NCI-H2227 (cell line): ENCODE measurements around the gene HSPB1.
"Not testable (repeated sequence)": the region's sequence is repeated elsewhere in the genome, so short reads cannot be mapped to it uniquely, and the experiment has no call there.

ENCODE experiments used
- DNase-seq: peaks from one replicate; lab custom pipeline; 2025; ENCODE audit not compliant: unreplicated experiment; lab: John Stamatoyannopoulos, UW

HSPB1 gene

DNA sequence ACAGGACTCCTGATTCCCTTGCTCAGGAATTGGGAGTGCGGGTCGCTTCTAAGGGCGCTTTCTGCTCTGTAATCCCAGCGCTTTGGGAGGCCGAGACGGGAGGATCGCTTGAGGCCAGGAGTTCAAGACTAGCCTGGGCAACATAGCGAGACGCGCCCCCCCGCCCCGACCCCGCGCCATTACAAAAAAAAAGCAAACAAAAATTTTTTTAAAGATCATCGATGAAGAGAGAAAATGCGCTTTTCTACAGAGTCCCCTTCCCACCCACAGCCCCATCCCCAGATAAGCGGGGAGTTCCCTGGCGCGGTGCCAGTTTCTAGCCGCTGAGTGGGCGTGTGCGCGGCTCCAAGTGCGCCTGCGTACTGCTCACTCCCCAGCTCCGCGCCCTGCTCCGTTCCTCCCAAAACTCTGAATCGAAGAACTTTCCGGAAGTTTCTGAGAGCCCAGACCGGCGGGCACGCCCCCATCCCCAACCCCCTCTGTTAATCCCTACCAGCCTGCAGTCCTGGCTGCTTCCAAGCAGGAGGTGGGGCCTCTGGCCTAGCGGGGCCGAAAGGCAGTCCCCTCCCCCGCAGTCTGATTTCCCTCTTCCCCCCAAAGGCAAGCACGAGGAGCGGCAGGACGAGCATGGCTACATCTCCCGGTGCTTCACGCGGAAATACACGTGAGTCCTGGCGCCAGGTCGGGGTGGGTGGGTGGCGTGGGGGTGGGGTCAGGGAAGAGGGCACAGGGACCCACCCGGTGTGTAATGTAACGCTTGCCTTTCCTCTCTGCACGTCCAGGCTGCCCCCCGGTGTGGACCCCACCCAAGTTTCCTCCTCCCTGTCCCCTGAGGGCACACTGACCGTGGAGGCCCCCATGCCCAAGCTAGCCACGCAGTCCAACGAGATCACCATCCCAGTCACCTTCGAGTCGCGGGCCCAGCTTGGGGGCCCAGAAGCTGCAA is 1.0 kb downstream of the HSPB1 start:
- DNase-seq, result peak; percentile 92

- no peak for DNase-seq
These were observed 2.5 kb downstream of the HSPB1 start for GRCh38 chr7:76304888-76305375.

- DNase-seq, result not testable (repeated sequence)
These were observed 6.4 kb downstream of the HSPB1 start for GRCh38 chr7:76308874-76309273.

GRCh38 chr7:76309341-76310101 is 7.0 kb downstream of the HSPB1 start:
- not testable (repeated sequence) for DNase-seq

GRCh38 chr7:76310102-76310957 is 7.9 kb downstream of the HSPB1 start:
- DNase-seq, result peak; percentile 67

- not testable (repeated sequence) for DNase-seq
These were observed 9.4 kb downstream of the HSPB1 start for GRCh38 chr7:76311838-76312237.

- DNase-seq, result peak; percentile 89
These were observed 11.7 kb downstream of the HSPB1 start for GRCh38 chr7:76314042-76314721.

DNA sequence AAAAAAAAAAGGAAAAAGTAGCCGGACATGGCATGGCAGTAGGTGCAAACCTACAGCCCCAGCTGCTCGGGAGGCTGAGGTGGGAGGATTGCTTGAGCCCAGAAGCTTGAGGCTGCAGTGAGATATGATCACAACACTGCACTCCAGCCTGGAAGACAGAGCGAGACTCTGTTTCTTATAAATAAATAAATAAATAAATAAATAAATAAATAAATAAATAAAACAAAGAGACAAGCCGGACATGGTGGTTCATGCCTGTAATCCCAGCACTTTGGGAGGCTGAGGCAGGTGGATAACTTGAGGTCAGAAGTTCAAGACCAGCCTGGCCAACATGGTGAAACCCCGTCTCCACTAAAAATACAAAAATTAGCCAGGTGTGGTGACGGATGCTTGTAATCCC is 12.3 kb downstream of the HSPB1 start:
- not testable (repeated sequence) for DNase-seq

DNA sequence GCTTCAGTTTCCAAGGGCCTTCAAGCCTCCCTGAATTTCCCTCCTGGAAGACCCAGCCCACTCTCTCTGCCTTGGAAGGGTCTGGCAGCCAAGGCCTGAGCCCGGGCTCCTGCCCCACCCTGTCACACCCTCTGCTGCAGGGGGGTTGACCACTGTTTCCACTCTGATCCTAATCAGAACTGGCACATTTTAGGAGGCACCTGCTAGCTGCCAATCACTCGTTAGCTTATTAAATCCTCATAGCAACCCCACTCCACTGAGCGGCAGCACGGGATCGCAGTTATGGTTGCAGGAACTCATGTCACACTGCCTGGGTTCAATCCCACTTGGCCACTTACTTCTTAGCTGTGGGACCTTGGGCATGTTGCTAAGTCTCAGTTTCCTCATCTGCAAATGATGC is 12.9 kb downstream of the HSPB1 start:
- no peak for DNase-seq

- no peak for DNase-seq
These were observed 14.7 kb downstream of the HSPB1 start for GRCh38 chr7:76316984-76317781.

DNA sequence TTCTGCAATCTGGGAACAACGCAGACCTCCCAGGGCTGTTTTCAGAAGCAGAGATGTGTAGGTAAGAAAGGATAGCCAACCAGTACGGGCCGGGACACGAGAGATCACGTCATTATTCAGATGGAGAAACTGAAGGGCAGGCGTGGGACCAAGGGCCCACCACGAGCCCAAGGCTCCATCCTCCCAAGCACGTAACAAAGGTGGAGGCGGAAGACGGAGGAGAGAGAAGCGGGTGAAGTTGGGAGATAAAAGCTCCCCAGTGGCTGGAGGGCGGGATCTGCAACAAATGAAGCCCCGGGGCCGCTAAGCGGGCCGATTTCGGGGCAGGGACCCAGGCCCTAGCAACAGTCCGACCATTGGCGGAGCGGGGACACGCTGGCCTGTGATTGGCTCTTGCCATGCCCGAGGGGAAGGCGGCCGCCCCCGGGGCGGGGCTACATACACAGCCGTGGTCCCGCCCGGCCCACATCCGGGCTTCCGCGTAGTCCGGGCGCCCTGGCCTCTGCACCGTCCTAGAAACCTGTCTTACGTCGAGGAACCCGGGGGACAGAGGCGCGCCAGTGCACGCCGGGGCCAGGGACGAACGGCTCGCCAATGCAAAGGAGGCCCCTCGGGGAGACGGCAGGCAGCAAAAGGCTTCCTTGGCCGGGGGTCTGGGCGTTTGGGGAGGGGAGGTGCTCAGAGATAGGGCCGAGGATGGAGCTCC is 15.5 kb downstream of the HSPB1 start:
- DNase-seq, result peak; percentile 99

DNA sequence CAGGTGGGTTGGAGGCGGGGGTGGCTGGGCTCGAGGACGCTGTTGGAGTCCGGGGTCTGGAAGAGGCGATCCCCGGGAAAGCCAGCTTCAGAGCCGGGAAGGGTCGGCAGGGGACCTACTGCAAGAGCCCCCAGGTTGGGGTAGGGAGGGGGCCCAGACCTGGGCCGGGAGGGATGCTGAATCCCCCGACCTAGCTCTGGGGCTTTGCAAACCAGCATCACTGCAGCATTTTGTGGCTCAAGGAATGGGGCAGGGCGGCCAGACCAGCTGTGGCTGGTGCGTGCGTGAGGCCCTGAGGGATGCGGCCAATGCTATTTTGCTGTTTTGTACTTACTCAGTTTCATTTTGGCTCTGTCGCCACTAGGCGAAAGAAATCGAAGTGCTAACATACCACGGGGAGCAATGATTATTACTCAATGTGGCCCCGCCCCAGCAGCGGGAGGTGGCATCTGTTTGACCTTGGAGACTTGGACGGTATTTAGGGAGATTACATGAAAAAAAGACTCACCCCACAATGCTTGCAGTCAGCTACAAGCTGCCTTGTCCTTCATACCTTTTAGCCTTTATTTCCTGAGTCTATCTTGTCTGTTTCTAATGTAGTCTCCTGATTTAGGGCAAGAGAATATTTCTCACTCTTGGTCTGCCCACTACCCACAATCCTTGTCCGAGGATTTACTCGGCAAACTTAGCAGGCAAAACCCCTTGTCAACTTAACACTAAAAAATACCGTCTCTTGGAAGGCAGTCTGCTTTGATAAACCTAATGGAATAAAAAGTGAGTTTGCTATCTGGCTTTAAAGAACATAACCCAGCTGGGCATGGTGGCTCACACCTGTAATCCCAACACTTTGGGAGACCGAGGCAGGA is 16.2 kb downstream of the HSPB1 start:
- DNase-seq, result peak; percentile 86

- no peak for DNase-seq
These were observed 22.6 kb downstream of the HSPB1 start for GRCh38 chr7:76325092-76325491.

- DNase-seq, result no peak
These were observed 23.3 kb downstream of the HSPB1 start for GRCh38 chr7:76325811-76326210.

DNA sequence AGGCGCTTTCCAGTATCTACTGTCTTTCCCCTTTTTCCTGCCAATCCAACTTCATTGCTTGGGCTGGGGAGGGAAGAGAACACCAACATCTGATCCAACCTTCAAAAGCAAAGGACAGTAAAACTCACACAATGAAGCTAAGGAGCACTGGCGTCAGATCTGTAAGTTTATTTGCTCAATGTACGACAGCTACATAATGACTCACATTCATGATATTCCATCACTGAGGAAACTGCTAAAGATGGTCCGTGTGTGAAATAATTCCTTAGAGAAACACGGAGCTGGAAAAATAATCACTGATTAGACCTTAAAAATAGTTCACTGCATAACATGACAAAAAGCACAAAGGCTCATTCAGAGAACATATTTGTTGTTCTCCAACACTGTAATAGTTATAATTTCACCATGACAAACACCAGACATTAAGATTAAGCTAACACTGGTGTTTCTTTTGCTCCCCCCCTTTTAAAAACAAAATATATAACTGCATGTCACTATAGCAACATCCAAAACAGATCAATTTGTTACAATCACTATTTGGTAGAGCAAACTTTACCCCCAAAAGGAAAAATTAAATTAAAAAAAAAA is 24.3 kb downstream of the HSPB1 start:
- no peak for DNase-seq

DNA sequence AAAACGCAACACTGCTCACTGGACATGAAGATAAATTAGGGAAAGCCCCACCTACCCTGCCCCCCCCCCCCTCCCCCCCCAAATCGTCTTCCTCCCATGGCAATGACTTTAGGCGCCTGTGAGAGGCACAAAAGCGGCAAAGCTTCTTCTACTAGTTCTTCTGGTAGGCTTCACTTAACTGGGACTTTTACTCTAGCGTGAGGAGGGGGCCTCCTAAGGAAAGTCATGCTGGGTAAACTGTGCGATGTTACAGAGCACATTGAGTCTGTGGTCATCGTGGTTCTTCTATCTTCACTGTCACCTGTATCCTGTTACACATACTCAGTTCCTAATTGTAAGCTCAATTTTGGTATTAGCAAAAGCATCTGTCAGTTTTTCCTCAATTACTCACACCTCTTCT is 25.1 kb downstream of the HSPB1 start:
- no peak for DNase-seq

- no peak for DNase-seq
These were observed 25.9 kb downstream of the HSPB1 start for GRCh38 chr7:76328389-76328788.

DNA sequence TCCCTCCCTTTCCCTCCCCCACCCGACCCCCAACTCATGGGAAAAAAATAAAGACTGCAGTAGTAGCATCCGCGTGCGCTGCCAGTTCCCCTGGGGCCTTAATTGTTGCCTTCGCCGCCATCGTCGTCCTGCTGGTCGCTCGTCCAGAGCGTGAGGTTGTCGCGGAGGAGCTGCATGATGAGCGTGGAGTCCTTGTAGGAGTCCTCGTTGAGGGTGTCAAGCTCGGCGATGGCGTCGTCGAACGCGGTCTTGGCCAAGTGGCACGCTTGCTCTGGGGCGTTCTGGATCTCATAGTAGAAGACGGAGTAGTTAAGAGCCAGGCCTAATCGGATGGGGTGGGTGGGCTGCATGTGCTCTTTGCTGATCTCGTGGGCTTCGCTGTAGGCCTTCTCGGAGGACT is 27.0 kb downstream of the HSPB1 start:
- no peak for DNase-seq
